Measurements from ENCODE around the gene TMEM121B. TPM values are rescaled to one million over a fixed set of nuclear protein-coding genes. Genes with fewer than 3 reads are reported as not detected.

TMEM121B gene
- total RNA-seq, 2 donors from 2014 or later = 0.26 TPM; not detected in 1

GRCh38 chr22:17109976-17110375 is 11.2 kb downstream of the TMEM121B start:
- 89 to 92% methylated on average over 16 of the region's 16 CpGs for WGBS, 2 donors

GRCh38 chr22:17109113-17109865 is 11.9 kb downstream of the TMEM121B start:
- H3K27ac ChIP-seq = no peak overlapping the region
- ATAC-seq (no peak), DNase-seq (no peak)
- intact Hi-C loops (cut with DNase I) = no loop called here
- H3K36me3 ChIP-seq (replicated peaks in 1 of 2; ENCODE audit: insufficient read depth in 1 of 2, low read depth in 2 of 2) = peaks cover 8 to 14% of the 10 kb centered on the region in 2 donors
- no peaks in the 10 kb centered on the region for H3K9me3 ChIP-seq
- 92 to 94% methylated on average over 11 to 37 of the region's 42 CpGs for WGBS, 2 donors
- no peaks in the 10 kb centered on the region for H3K27me3 ChIP-seq
- no peak overlapping the region for H3K4me3 ChIP-seq
- TF ChIP-seq POLR2A (IDR thresholded peaks at IDR 0.05) (no peak), CTCF (IDR thresholded peaks at IDR 0.05) (no peak)
- H3K4me1 ChIP-seq = no peaks in the 10 kb centered on the region

More at GRCh38 chr22:17109976-17110375, 11.2 kb downstream of the TMEM121B start:
- ATAC-seq = no peak
- no peaks in the 10 kb centered on the region for H3K9me3 ChIP-seq
- H3K4me3 ChIP-seq = no peak overlapping the region
- no peak overlapping the region for H3K27ac ChIP-seq
- no peaks in the 10 kb centered on the region for H3K4me1 ChIP-seq
- intact Hi-C loops (cut with DNase I) = no loop called here
- TF ChIP-seq CTCF (IDR thresholded peaks at IDR 0.05) = no peak
- no peaks in the 10 kb centered on the region for H3K27me3 ChIP-seq
- H3K36me3 ChIP-seq (replicated peaks in 1 of 2; ENCODE audit: insufficient read depth in 1 of 2, low read depth in 2 of 2) = peaks cover 8 to 11% of the 10 kb centered on the region in 2 donors
- no peak for DNase-seq

GRCh38 chr22:17108256-17109112 is 12.7 kb downstream of the TMEM121B start:
- Histone ChIP-seq H3K9me3 (no peaks in the 10 kb centered on the region), H3K4me1 (no peaks in the 10 kb centered on the region), H3K27me3 (no peaks in the 10 kb centered on the region), H3K36me3 (replicated peaks in 1 of 2; ENCODE audit: insufficient read depth in 1 of 2, low read depth in 2 of 2) (peaks cover 9 to 14% of the 10 kb centered on the region in 2 donors), H3K4me3 (no peak overlapping the region), H3K27ac (no peak overlapping the region)
- ATAC-seq (no peak), DNase-seq (no peak)
- intact Hi-C loops (cut with DNase I) = no loop called here
- TF ChIP-seq POLR2A (IDR thresholded peaks at IDR 0.05) (no peak), CTCF (IDR thresholded peaks at IDR 0.05) (no peak)
- WGBS, 2 donors = 94 to 98% methylated on average over 12 to 45 of the region's 66 CpGs

- Histone ChIP-seq H3K27me3 (no peaks in the 10 kb centered on the region), H3K27ac (no peak overlapping the region), H3K4me3 (no peak overlapping the region), H3K9me3 (no peaks in the 10 kb centered on the region), H3K36me3 (replicated peaks in 1 of 2; ENCODE audit: insufficient read depth in 1 of 2, low read depth in 2 of 2) (peaks cover 16 to 21% of the 10 kb centered on the region in 2 donors), H3K4me1 (no peaks in the 10 kb centered on the region)
- DNase-seq (no peak), ATAC-seq (no peak)
- 80 to 94% methylated on average over 6 of the region's 6 CpGs for WGBS, 2 donors
- TF ChIP-seq CTCF (IDR thresholded peaks at IDR 0.05) (no peak), POLR2A (IDR thresholded peaks at IDR 0.05) (no peak)
- intact Hi-C loops (cut with DNase I) = no loop called here
Observed at GRCh38 chr22:17107547-17107810, 13.7 kb downstream of the TMEM121B start.

Data from body of pancreas (tissue), 4 donors.